GM12891 (cell line): ENCODE measurements around the gene PDXK.

ENCODE experiments used
- DNase-seq: peaks from one replicate; pipeline ENCODE4 v3.0.0; 2011; ENCODE audit warnings: low spot score; ENCODE audit not compliant: insufficient read length
- FAIRE-seq: peaks from 2 replicates; lab custom pipeline; 2011; peaks lifted over from hg19 to GRCh38; lab: Jason Lieb, UNC
- PAX5 ChIP-seq: IDR thresholded peaks from 2 replicates; pipeline ENCODE4 v1.6.1; 2011; ENCODE audit warnings: low read length, moderate library complexity, mild to moderate bottlenecking; ENCODE audit not compliant: insufficient read depth, severe bottlenecking
- POLR2A ChIP-seq: IDR thresholded peaks from 2 replicates; pipeline ENCODE4 v1.6.1; 2011; ENCODE audit warnings: low read depth, low read length, control low read depth
- POLR2AphosphoS5 ChIP-seq: IDR thresholded peaks from 2 replicates; pipeline ENCODE4 v1.6.1; 2011; ENCODE audit warnings: low read depth, low read length, control low read depth
- POU2F2 ChIP-seq: IDR thresholded peaks from 2 replicates; pipeline ENCODE4 v1.6.1; 2011; ENCODE audit warnings: low read depth, mild to moderate bottlenecking, control low read depth, low read length, moderate library complexity
- SPI1 ChIP-seq: IDR thresholded peaks from 2 replicates; pipeline ENCODE4 v1.6.1; 2011; ENCODE audit warnings: low read depth, low read length, control low read depth
- TAF1 ChIP-seq: IDR thresholded peaks from 2 replicates; pipeline ENCODE4 v1.6.1; 2011; ENCODE audit warnings: low read depth, low read length, control low read depth

PDXK gene

GRCh38 chr21:43767984-43768867, 49.3 kb downstream of the PDXK start:
- DNase-seq: no peak
- TF ChIP-seq TAF1 (no peak), PAX5 (no peak), POLR2A (no peak), SPI1 (no peak), POLR2AphosphoS5 (no peak), POU2F2 (no peak)
- FAIRE-seq: no peak

GRCh38 chr21:43768868-43769167, 49.9 kb downstream of the PDXK start:
- no peak for DNase-seq
- no peak for TF ChIP-seq PAX5
- TF ChIP-seq SPI1: no peak
- no peak for TF ChIP-seq POLR2A
- TF ChIP-seq TAF1: no peak
- TF ChIP-seq POU2F2: no peak
- no peak for TF ChIP-seq POLR2AphosphoS5

GRCh38 chr21:43769325-43769958, 50.5 kb downstream of the PDXK start:
- TF ChIP-seq TAF1 (no peak), PAX5 (no peak), POLR2AphosphoS5 (no peak), SPI1 (no peak), POU2F2 (no peak)
- no peak for FAIRE-seq
- DNase-seq: no peak

More at GRCh38 chr21:43768868-43769167, 49.9 kb downstream of the PDXK start:
- FAIRE-seq: no peak

GRCh38 chr21:43770066-43770655, 51.2 kb downstream of the PDXK start:
- no peak for TF ChIP-seq TAF1
- no peak for TF ChIP-seq PAX5
- TF ChIP-seq POLR2AphosphoS5: no peak
- no peak for TF ChIP-seq POLR2A
- TF ChIP-seq SPI1: no peak
- no peak for TF ChIP-seq POU2F2
- DNase-seq (no peak), FAIRE-seq (no peak)

GRCh38 chr21:43771199-43771675, 52.3 kb downstream of the PDXK start:
- no peak for FAIRE-seq
- DNase-seq: no peak
- TF ChIP-seq POLR2A: no peak
- no peak for TF ChIP-seq TAF1
- TF ChIP-seq PAX5: no peak
- TF ChIP-seq POU2F2: no peak
- no peak for TF ChIP-seq SPI1
- TF ChIP-seq POLR2AphosphoS5: no peak

GRCh38 chr21:43771698-43772424, 52.9 kb downstream of the PDXK start:
- no peak for FAIRE-seq
- DNase-seq: no peak
- TF ChIP-seq PAX5 (no peak), POLR2A (no peak), TAF1 (no peak), POU2F2 (no peak), POLR2AphosphoS5 (no peak), SPI1 (no peak)

GRCh38 chr21:43772425-43772821, 53.5 kb downstream of the PDXK start:
- FAIRE-seq (no peak), DNase-seq (no peak)
- no peak for TF ChIP-seq POLR2A
- TF ChIP-seq SPI1: no peak
- no peak for TF ChIP-seq PAX5
- TF ChIP-seq POU2F2: no peak
- TF ChIP-seq POLR2AphosphoS5: no peak
- TF ChIP-seq TAF1: no peak

- no peak for DNase-seq
- FAIRE-seq: no peak
- no peak for TF ChIP-seq POLR2A
- no peak for TF ChIP-seq POLR2AphosphoS5
- no peak for TF ChIP-seq SPI1
- no peak for TF ChIP-seq POU2F2
- TF ChIP-seq TAF1: no peak
- TF ChIP-seq PAX5: no peak
These were observed 55.2 kb downstream of the PDXK start for GRCh38 chr21:43774163-43774562.

GRCh38 chr21:43775190-43775589, 56.3 kb downstream of the PDXK start:
- FAIRE-seq (no peak), DNase-seq (no peak)
- TF ChIP-seq POU2F2 (no peak), POLR2A (no peak), TAF1 (no peak), SPI1 (no peak), POLR2AphosphoS5 (no peak), PAX5 (no peak)
